K562 (cell line): Measurements from ENCODE around the gene LMAN1L. TPM values are rescaled to one million over a fixed set of nuclear protein-coding genes. Genes with fewer than 3 reads are reported as not detected.

Source experiments
- ATAC-seq: fragments of 200-7000 bp; cut with Tn5 transposase; 3 replicates; pipeline ENCODE4 v1.9.1; 2020; ENCODE audit warnings: moderate library complexity
- BruUV-seq: library from RNA; stranded (reverse); fragments of 400-500 nt; replicated peaks from 2 replicates; lab custom pipeline; 2021; lab: Mats Ljungman, UMichigan
- CTCF ChIA-PET: fragments of 300-600 bp; formaldehyde crosslinking; extraction: SDS; loops from one replicate; lab custom pipeline; 2021; ENCODE audit warnings: low intra/inter-chr PET ratio; lab: Yijun Ruan, JAX
- POLR2A ChIA-PET: fragments of 300-600, 350-650 bp; sonication (Branson Sonifier 250); formaldehyde crosslinking; extraction: SDS; loops from one replicate; lab custom pipeline; 2021; ENCODE audit warnings: antibody characterized with exemption, inconsistent platforms; lab: Yijun Ruan, JAX
- DNase-seq, 4 experiments: peaks; one replicate each; pipeline versions ENCODE4 v3.0.0 to v3.0.0-alpha.2; 2011 to 2018; ENCODE audit warnings: low spot score in 3 of 4, mixed read lengths in 3 of 4; ENCODE audit errors: extremely low read depth in 1 of 4
- FAIRE-seq: peaks from 2 replicates; lab custom pipeline; 2011; peaks lifted over from hg19 to GRCh38; lab: Jason Lieb, UNC
- H2AFZ ChIP-seq: 2 replicates; pipeline ENCODE4 v1.6.0; 2011; ENCODE audit warnings: low read depth, low read length, control low read depth, inconsistent platforms
- H3K27ac ChIP-seq: fragments of 200-600 bp; 3 replicates; pipeline ENCODE4 v1.8.0; 2011; ENCODE audit warnings: low read depth, mild to moderate bottlenecking, control low read depth, inconsistent platforms, low read length, moderate library complexity, mixed read lengths; ENCODE audit errors: extremely low read depth
- H3K27me3 ChIP-seq, 2 experiments: fragments of 300-600 bp in 1 of 2; 2 replicates in 1 of 2; 3 replicates in 1 of 2; pipeline versions ENCODE4 v1.6.0 to v1.8.0; 2011; ENCODE audit warnings: inconsistent platforms in 2 of 2, low read length in 2 of 2, mild to moderate bottlenecking in 1 of 2, mixed read lengths in 1 of 2, moderate library complexity in 1 of 2; ENCODE audit not compliant: control insufficient read depth in 2 of 2, insufficient read depth in 2 of 2
- H3K36me3 ChIP-seq: fragments of 300-600 bp; 3 replicates; pipeline ENCODE4 v1.8.0; 2011; ENCODE audit warnings: mild to moderate bottlenecking, low read length, inconsistent platforms; ENCODE audit not compliant: control insufficient read depth, insufficient read depth
- H3K4me1 ChIP-seq, 2 experiments: fragments of 200-600 bp in 1 of 2; replicated peaks in 1 of 2; 2 replicates in 1 of 2; 3 replicates in 1 of 2; pipeline versions ENCODE4 v1.5.1 to v1.8.0; 2011; ENCODE audit warnings: inconsistent platforms in 2 of 2, low read length in 2 of 2, mild to moderate bottlenecking in 1 of 2, mixed read lengths in 1 of 2, moderate library complexity in 1 of 2; ENCODE audit not compliant: control insufficient read depth in 2 of 2, insufficient read depth in 2 of 2
- H3K4me2 ChIP-seq: 2 replicates; pipeline ENCODE4 v1.6.1; 2011; ENCODE audit warnings: low read length, control low read depth, inconsistent platforms, mixed read lengths; ENCODE audit not compliant: insufficient read depth
- H3K4me3 ChIP-seq: fragments of 200-600 bp; sonication (generic), shearing (Covaris generic); 2 replicates; pipeline ENCODE4 v1.5.1; 2016; ENCODE audit warnings: control low read depth, inconsistent platforms
- H3K79me2 ChIP-seq: fragments of 200-600 bp; 3 replicates; pipeline ENCODE4 v1.8.0; 2011; ENCODE audit warnings: low read length, inconsistent platforms; ENCODE audit not compliant: control insufficient read depth, insufficient read depth
- H3K9ac ChIP-seq, 2 experiments: 2 replicates each; pipeline versions ENCODE4 v1.6.0 to v1.6.1; 2011; ENCODE audit warnings: low read depth in 2 of 2, low read length in 2 of 2, control low read depth in 1 of 2, inconsistent platforms in 1 of 2, mild to moderate bottlenecking in 1 of 2, mixed read lengths in 1 of 2; ENCODE audit not compliant: insufficient read depth in 1 of 2
- H3K9me1 ChIP-seq: one replicate; pipeline ENCODE4 v1.6.0; 2011; ENCODE audit warnings: inconsistent platforms, mild to moderate bottlenecking, low read length, moderate library complexity; ENCODE audit not compliant: control insufficient read depth, insufficient read depth
- H3K9me3 ChIP-seq: replicated peaks from 2 replicates; pipeline ENCODE4 v1.5.1; 2011; ENCODE audit warnings: low read depth, low read length, inconsistent platforms; ENCODE audit not compliant: control insufficient read depth, insufficient read depth
- H4K20me1 ChIP-seq: replicated peaks from 2 replicates; pipeline ENCODE4 v1.6.1; 2011; ENCODE audit warnings: low read length, inconsistent platforms, mixed read lengths; ENCODE audit not compliant: control insufficient read depth, insufficient read depth
- MCM3 ChIP-seq: fragments of 450-650 bp; IDR thresholded peaks from 2 replicates; pipeline ENCODE4 v1.6.1; 2016
- NCOR1 ChIP-seq: fragments of 450-650 bp; IDR thresholded peaks from 2 replicates; pipeline ENCODE4 v1.6.1; 2016; ENCODE audit warnings: mild to moderate bottlenecking, moderate library complexity
- RAD21 ChIP-seq, 2 experiments: fragments of 250-450 bp in 1 of 2; fragments of 450-650 bp in 1 of 2; sonication (Bioruptor Pico) in 1 of 2; formaldehyde crosslinking in 1 of 2; IDR thresholded peaks in 1 of 2; conservative IDR thresholded peaks in 1 of 2; 2 replicates each; pipeline versions ENCODE4 v1.4.0 to v1.8.0; 2020 to 2022; ENCODE audit warnings: mild to moderate bottlenecking in 2 of 2, moderate library complexity in 1 of 2
- SP2 ChIP-seq: IDR thresholded peaks from 2 replicates; pipeline ENCODE4 v1.6.1; 2011; ENCODE audit warnings: mild to moderate bottlenecking, low read depth, low read length, moderate library complexity; ENCODE audit not compliant: poor library complexity, severe bottlenecking; ENCODE audit errors: extremely low read depth
- SRSF1 ChIP-seq: fragments of 200-400 bp; formaldehyde crosslinking; IDR thresholded peaks from 2 replicates; pipeline ENCODE4 v1.6.1; 2017; ENCODE audit warnings: mild to moderate bottlenecking, low read depth, low read length, moderate library complexity
- TARDBP ChIP-seq: fragments of 450-650 bp; IDR thresholded peaks from 2 replicates; pipeline ENCODE4 v1.6.1; 2016
- ZBTB11 ChIP-seq, 3 experiments: fragments of 200-800 bp in 1 of 3; fragments of 250-450 bp in 1 of 3; fragments of 450-650 bp in 1 of 3; sonication (Bioruptor Pico) in 1 of 3; sonication (Bioruptor generic) in 1 of 3; formaldehyde crosslinking in 1 of 3; IDR thresholded peaks; 2 replicates each; pipeline versions ENCODE4 v1.6.1 to v1.8.0; 2016 to 2022; ENCODE audit warnings: mild to moderate bottlenecking in 2 of 3, missing genetic modification characterization in 2 of 3, missing compliant biosample characterization in 1 of 3, moderate library complexity in 1 of 3
- ZNF583 ChIP-seq: fragments of 250-450 bp; sonication (Bioruptor Pico); IDR thresholded peaks from 2 replicates; pipeline ENCODE4 v1.4.0; 2020
- ZNF696 ChIP-seq: fragments of 250-450 bp; sonication (Bioruptor Pico); conservative IDR thresholded peaks from 2 replicates; pipeline ENCODE4 v1.4.0; 2020; ENCODE audit warnings: mild to moderate bottlenecking, moderate library complexity
- ZNF75A ChIP-seq: fragments of 450-650 bp; formaldehyde crosslinking; IDR thresholded peaks from 2 replicates; pipeline ENCODE4 v1.4.0; 2020; ENCODE audit warnings: mild to moderate bottlenecking
- WGBS: fragments of 100-300 bp; shearing (Covaris generic); methylation state at CpG from one replicate; pipeline ENCODE4 v1.1.6; 2016; ENCODE audit warnings: low coverage, mixed read lengths; ENCODE audit not compliant: insufficient coverage; ENCODE audit errors: missing lambda C conversion rate; 5-methylcytosine and 5-hydroxymethylcytosine counted together
- in situ Hi-C: fragments of 300-500 bp; cut with MboI; formaldehyde crosslinking; loops from 4 replicates; pipeline ENCODE4 v1.15.0; 2018; ENCODE audit warnings: inconsistent platforms, mixed read lengths
- intact Hi-C: fragments of 100-400 bp; cut with micrococcal nuclease; formaldehyde crosslinking; loops from 2 replicates; pipeline ENCODE4 v1.14.2; 2022
- polyA plus RNA-seq, 8 experiments: library from polyadenylated mRNA; depleted of rRNA in 4 of 8; stranded (reverse) in 5 of 8; unstranded in 3 of 8; fragments of >200 nt; fragmentation: Nextera tagmentation in 2 of 8; fragmentation: Illumina TruSeq in 1 of 8; extraction: Ambion mirVana in 2 of 8; extraction: Trizol in 1 of 8; gene quantifications; 2 replicates each; pipeline versions ENCODE4 v1.2.1 to v1.2.3, GENCODE V29; 2011 to 2014; ENCODE audit warnings: inconsistent platforms in 1 of 8, missing spikeins in 1 of 8
- total RNA-seq, 7 experiments: library from RNA; depleted of rRNA in 6 of 7; stranded (reverse); fragments of >200 nt in 6 of 7; fragmentation: Illumina TruSeq in 2 of 7; extraction: Trizol in 2 of 7; gene quantifications; 2 replicates each; pipeline versions ENCODE4 v1.2.1 to v1.2.3, GENCODE V29; 2011 to 2021; ENCODE audit warnings: low replicate concordance in 1 of 7

The LMAN1L gene
- total and polyA plus RNA-seq, 9 of the 15 experiments (the other 6 are each of a cell fraction or from before 2014, with no cell fraction given), result not detected

GRCh38 chr15:74845581-74845980 is 32.9 kb downstream of the LMAN1L start (continued):
- TF ChIP-seq ZBTB11 (CRISPR knock-in tag; IDR thresholded peaks at IDR 0.05) (no peak), ZNF75A (no peak)

- no peak overlapping the region for H3K4me2 ChIP-seq
- H3K36me3 ChIP-seq, result peaks cover 62% of the 10 kb centered on the region; the same call in 2 of the 3 replicates
- 89% methylated on average over 2 of the region's 3 CpGs for WGBS
- intact Hi-C loops (no loop called here), in situ Hi-C loops (no loop called here)
- BruUV-seq, result no TSS peak
- no peaks in the 10 kb centered on the region for H3K9me3 ChIP-seq
- FAIRE-seq (no peak), ATAC-seq (no peak), DNase-seq (no peak)
- no peak for TF ChIP-seq ZNF696 (CRISPR knock-in tag)
- TF ChIP-seq NCOR1, result no peak
- TF ChIP-seq RAD21 (CRISPR knock-in tag; conservative IDR thresholded peaks at IDR 0.05 in 1 of 2, IDR thresholded peaks at IDR 0.05 in 1 of 2), result no peak
- no peak for TF ChIP-seq SP2
- TF ChIP-seq SRSF1, result no peak
- TF ChIP-seq ZNF583 (CRISPR knock-in tag), result no peak
- TF ChIP-seq MCM3, result no peak
- no peak for TF ChIP-seq TARDBP
- no peak overlapping the region for H2AFZ ChIP-seq
- peaks cover 3% of the 10 kb centered on the region for H3K9me1 ChIP-seq
- peaks cover 5% of the 10 kb centered on the region; the same call in 1 of the 3 replicates for H3K79me2 ChIP-seq
- H4K20me1 ChIP-seq, result no peaks in the 10 kb centered on the region
- H3K4me1 ChIP-seq, result peaks cover 6 to 18% of the 10 kb centered on the region in 2 experiments; a peak in 3 of 5 replicates
- H3K4me3 ChIP-seq, result no peak overlapping the region
- POLR2A ChIA-PET, result interaction anchor here (0.6 to 0.9 kb wide), 3 partner anchors 9 to 18 kb away, joined by 3 to 6 read pairs (median 3); no protein-coding TSS in a partner anchor
- CTCF ChIA-PET, result no interaction called here
- no peak overlapping the region for H3K27ac ChIP-seq
- peak overlapping the region in 1 of 2 experiments; percentile 45; a peak in 1 of 4 replicates for H3K9ac ChIP-seq
- H3K27me3 ChIP-seq, result no peaks in the 10 kb centered on the region
These were observed 34.8 kb downstream of the LMAN1L start for GRCh38 chr15:74847432-74847831.
